Measurements from ENCODE around the gene ANKRD40. TPM values are rescaled to one million over a fixed set of nuclear protein-coding genes. Genes with fewer than 3 reads are reported as not detected.
A peak's percentile ranks its signal among the peaks of the same experiment; 100 is the strongest.

ANKRD40 gene
- total RNA-seq, 1 experiment from 2014 or later: 72.0 TPM

DNA sequence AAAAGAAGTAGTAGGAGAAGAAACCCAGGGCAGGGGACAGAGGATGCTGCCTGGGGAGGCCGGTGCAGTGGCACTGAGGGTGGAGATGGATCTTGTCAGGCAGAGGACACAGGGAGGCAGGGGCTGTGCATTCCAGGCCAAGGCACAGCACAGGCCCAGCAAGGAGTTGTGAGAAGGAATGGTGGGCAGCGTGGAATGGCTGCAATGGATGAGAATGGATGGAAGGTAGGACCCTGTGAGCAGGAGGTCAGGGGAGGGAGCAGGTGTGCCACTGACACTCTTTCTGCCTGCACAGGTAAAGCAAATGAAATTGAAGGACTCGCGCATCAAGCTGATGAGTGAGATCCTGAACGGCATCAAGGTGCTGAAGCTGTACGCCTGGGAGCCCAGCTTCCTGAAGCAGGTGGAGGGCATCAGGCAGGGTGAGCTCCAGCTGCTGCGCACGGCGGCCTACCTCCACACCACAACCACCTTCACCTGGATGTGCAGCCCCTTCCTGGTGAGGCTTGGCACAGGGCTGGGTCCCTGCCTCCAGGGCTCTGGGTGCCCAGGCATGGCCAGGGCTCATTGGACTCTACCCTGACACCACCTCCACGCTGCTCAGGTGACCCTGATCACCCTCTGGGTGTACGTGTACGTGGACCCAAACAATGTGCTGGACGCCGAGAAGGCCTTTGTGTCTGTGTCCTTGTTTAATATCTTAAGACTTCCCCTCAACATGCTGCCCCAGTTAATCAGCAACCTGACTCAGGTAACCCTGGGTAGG lies 40.3 kb downstream of the ANKRD40 start:
- no TSS peak for BruUV-seq (replicated peaks)
- ChIA-PET POLR2A (interaction anchor here (1.9 kb wide), 1 partner anchor 17 kb away, joined by 6 read pairs; no protein-coding TSS in a partner anchor), CTCF (no interaction called here), RAD21 (ENCODE audit: low non-redundant PET in 1 of 2, low total read pairs in 2 of 2, uncharacterized antibody in 2 of 2, unreplicated experiment in 2 of 2) (interaction anchor here in 1 of 2 experiments (1.5 kb wide), 1 partner anchor 29 kb away, joined by 3 read pairs; no protein-coding TSS in a partner anchor)
- H3K9me2 ChIP-seq (ENCODE audit: insufficient read depth): no peaks in the 10 kb centered on the region
- peak; percentile 3; the same call in 1 of the 2 replicates for ATAC-seq
- intact Hi-C loops (cut with micrococcal nuclease): no loop called here
- no peaks in the 10 kb centered on the region for H3K79me2 ChIP-seq (ENCODE audit: insufficient read depth, low read length)
- TF ChIP-seq POLR2A (IDR thresholded peaks at IDR 0.05; ENCODE audit: borderline replicate concordance, extremely low read depth, insufficient read depth, insufficient read length) (no peak), POLR2AphosphoS5 (IDR thresholded peaks at IDR 0.05; ENCODE audit: low read depth, low read length) (0 out of 2 replicates have a peak, but pooled peaks have one; percentile 20), ZFX (IDR thresholded peaks at IDR 0.05) (peak; percentile 51; the same call in 1 of the 2 replicates)
- H3K9ac ChIP-seq (ENCODE audit: low read length): peak overlapping the region; percentile 34; the same call in 1 of the 2 replicates
- no peaks in the 10 kb centered on the region for H4K20me1 ChIP-seq (ENCODE audit: insufficient read depth)
- peak overlapping the region; percentile 67 for H3K4me2 ChIP-seq (ENCODE audit: low read length)
- DNase-seq (ENCODE audit: low read depth, low spot score): no peak
- peaks cover 36 to 72% of the 10 kb centered on the region in 2 experiments for H3K4me1 ChIP-seq (ENCODE audit: control insufficient read depth in 1 of 2, insufficient read depth in 2 of 2, low read length in 2 of 2)
- H3K9me3 ChIP-seq (ENCODE audit: control insufficient read depth in 1 of 2, insufficient read depth in 1 of 2, low read depth in 1 of 2, low read length in 2 of 2): no peaks in the 10 kb centered on the region
- no peak overlapping the region for H3K27ac ChIP-seq (ENCODE audit: low read depth, low read length)
- H3K4me3 ChIP-seq (replicated peaks in 1 of 2; ENCODE audit: low read depth in 1 of 2, low read length in 2 of 2): no peak overlapping the region
- H3K36me3 ChIP-seq (ENCODE audit: control insufficient read depth in 1 of 2, insufficient read depth in 2 of 2, low read length in 2 of 2): no peaks in the 10 kb centered on the region
- H3K27me3 ChIP-seq (ENCODE audit: insufficient read depth, low read length): no peaks in the 10 kb centered on the region
- H2AFZ ChIP-seq (ENCODE audit: low read depth, low read length, poor library complexity, severe bottlenecking): no peak overlapping the region

GRCh38 chr17:50666316-50666715 lies 41.4 kb downstream of the ANKRD40 start:
- ChIA-PET POLR2A (no interaction called here), RAD21 (ENCODE audit: low non-redundant PET in 1 of 2, low total read pairs in 2 of 2, uncharacterized antibody in 2 of 2, unreplicated experiment in 2 of 2) (no interaction called here), CTCF (no interaction called here)
- no peak overlapping the region for H3K9ac ChIP-seq (ENCODE audit: low read length)
- ATAC-seq (no peak), DNase-seq (ENCODE audit: low read depth, low spot score) (no peak)
- H3K9me2 ChIP-seq (ENCODE audit: insufficient read depth): no peaks in the 10 kb centered on the region
- no peaks in the 10 kb centered on the region for H4K20me1 ChIP-seq (ENCODE audit: insufficient read depth)
- H3K4me2 ChIP-seq (ENCODE audit: low read length): no peak overlapping the region
- H2AFZ ChIP-seq (ENCODE audit: low read depth, low read length, poor library complexity, severe bottlenecking): no peak overlapping the region
- no peaks in the 10 kb centered on the region for H3K27me3 ChIP-seq (ENCODE audit: insufficient read depth, low read length)
- H3K4me1 ChIP-seq (ENCODE audit: control insufficient read depth in 1 of 2, insufficient read depth in 2 of 2, low read length in 2 of 2): peaks cover 47 to 83% of the 10 kb centered on the region in 2 experiments
- H3K9me3 ChIP-seq (ENCODE audit: control insufficient read depth in 1 of 2, insufficient read depth in 1 of 2, low read depth in 1 of 2, low read length in 2 of 2): no peaks in the 10 kb centered on the region
- intact Hi-C loops (cut with micrococcal nuclease): no loop called here
- H3K79me2 ChIP-seq (ENCODE audit: insufficient read depth, low read length): no peaks in the 10 kb centered on the region
- no peak overlapping the region for H3K4me3 ChIP-seq (replicated peaks in 1 of 2; ENCODE audit: low read depth in 1 of 2, low read length in 2 of 2)
- BruUV-seq (replicated peaks): no TSS peak
- no peaks in the 10 kb centered on the region for H3K36me3 ChIP-seq (ENCODE audit: control insufficient read depth in 1 of 2, insufficient read depth in 2 of 2, low read length in 2 of 2)
- H3K27ac ChIP-seq (ENCODE audit: low read depth, low read length): no peak overlapping the region
- TF ChIP-seq SRF (IDR thresholded peaks at IDR 0.05; ENCODE audit: low read depth) (no peak), YY1 (IDR thresholded peaks at IDR 0.05; ENCODE audit: extremely low read depth, insufficient replicate concordance, low read depth, low read length) (no peak), JUND (IDR thresholded peaks at IDR 0.05) (no peak), CBX3 (IDR thresholded peaks at IDR 0.05; ENCODE audit: low read depth) (no peak), ZBTB33 (IDR thresholded peaks at IDR 0.05; ENCODE audit: extremely low read depth, insufficient replicate concordance, low read length) (no peak), EZH2phosphoT487 (IDR thresholded peaks at IDR 0.05; ENCODE audit: borderline replicate concordance) (no peak), EZH2 (IDR thresholded peaks at IDR 0.05) (no peak), CTCF (IDR thresholded peaks at IDR 0.05 in 2 of 3, conservative IDR thresholded peaks at IDR 0.05 in 1 of 3; ENCODE audit: borderline replicate concordance in 1 of 3, insufficient read depth in 1 of 3, low read depth in 2 of 3, low read length in 2 of 3) (no peak), TCF7L2 (IDR thresholded peaks at IDR 0.05; ENCODE audit: borderline replicate concordance, extremely low read depth, insufficient read depth, insufficient read length) (no peak), ATF3 (IDR thresholded peaks at IDR 0.05) (no peak), RAD21 (IDR thresholded peaks at IDR 0.05; ENCODE audit: low read depth) (no peak), ELF1 (IDR thresholded peaks at IDR 0.05; ENCODE audit: borderline replicate concordance, low read depth) (no peak), SP1 (IDR thresholded peaks at IDR 0.05; ENCODE audit: low read depth) (no peak)
